ENCODE data around the gene EMP1. TPM values are rescaled to one million over a fixed set of nuclear protein-coding genes. Genes with fewer than 3 reads are reported as not detected.
"Not testable (repeated sequence)": the region's sequence is repeated elsewhere in the genome, so short reads cannot be mapped to it uniquely, and the experiment has no call there.

The EMP1 gene
- polyA plus RNA-seq, 2 of the 4 experiments (the other 2 are of a cell fraction): 17.3 to 21.2 TPM

DNA sequence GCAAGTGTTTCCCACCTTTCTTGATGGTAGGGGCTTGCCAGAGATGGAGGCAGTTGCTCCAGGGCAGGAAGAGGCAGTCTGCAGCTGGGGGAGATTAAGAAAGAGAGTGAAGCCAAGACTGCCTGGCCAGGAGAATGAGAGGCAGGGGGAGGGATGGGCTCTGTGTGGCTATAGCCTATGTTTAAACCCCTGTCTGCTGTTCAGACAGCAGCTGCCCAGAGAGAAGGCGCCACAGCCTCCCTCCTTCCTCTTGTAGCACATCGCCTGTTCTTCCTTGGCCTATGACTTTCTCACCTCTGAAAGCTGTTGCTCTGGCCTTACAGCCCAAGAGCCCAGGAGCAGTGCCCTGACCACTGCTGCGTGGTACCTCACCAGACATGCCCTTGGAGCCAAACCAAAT, 61.7 kb downstream of the EMP1 start:
- no peak for TF ChIP-seq HOXA7 (CRISPR knock-in tag; IDR thresholded peaks at IDR 0.05)
- TF ChIP-seq RNF2 (IDR thresholded peaks at IDR 0.05; ENCODE audit: borderline replicate concordance, low read depth): no peak
- H3K27ac ChIP-seq: peak overlapping the region in 1 of 2 experiments; percentile 22; a peak in 1 of 6 replicates
- H3K4me1 ChIP-seq: peaks cover 6% of the 10 kb centered on the region
- no peak overlapping the region for H3K4me2 ChIP-seq
- 90% methylated on average over 3 of the region's 3 CpGs for WGBS (ENCODE audit: missing lambda C conversion rate)
- FAIRE-seq: no peak
- no peaks in the 10 kb centered on the region for H3K9me3 ChIP-seq
- H3K4me3 ChIP-seq: no peak overlapping the region
- POLR2A ChIA-PET: no interaction called here
- ATAC-seq: no peak
- DNase-seq (ENCODE audit: low read depth in 1 of 2, low spot score in 1 of 2): no peak
- CTCF ChIA-PET: interaction anchor here (0.6 to 5.9 kb wide), 3 partner anchors 11 to 909 kb away, joined by 3 to 70 read pairs (median 4); no protein-coding TSS in a partner anchor

DNA sequence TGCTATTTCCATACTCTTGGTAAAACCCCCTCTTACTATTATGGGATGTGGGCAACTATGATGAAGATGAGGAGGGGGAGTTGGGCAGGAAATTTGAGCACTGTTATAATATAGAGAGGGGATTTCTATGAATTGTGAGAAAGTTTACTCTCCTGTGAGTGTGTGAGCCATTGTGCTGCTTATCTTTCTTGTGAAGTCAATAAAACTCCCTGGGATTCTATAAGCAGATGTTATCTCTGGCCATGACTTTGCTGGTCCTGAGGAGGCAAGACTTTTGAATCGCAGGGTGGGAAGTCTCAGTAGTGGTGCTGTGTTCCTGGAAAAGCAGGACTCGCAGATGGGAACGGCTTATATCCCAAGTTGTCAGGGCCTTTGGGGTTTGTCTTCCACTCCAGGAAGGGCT, 62.2 kb downstream of the EMP1 start:
- no peak overlapping the region for H3K27ac ChIP-seq
- no peak for DNase-seq (ENCODE audit: low read depth in 1 of 2, low spot score in 1 of 2)
- 96% methylated on average over 3 of the region's 3 CpGs for WGBS (ENCODE audit: missing lambda C conversion rate)
- no peak overlapping the region for H3K4me3 ChIP-seq
- ChIA-PET POLR2A (no interaction called here), CTCF (interaction anchor here (0.6 to 5.9 kb wide), 3 partner anchors 10 to 909 kb away, joined by 3 to 70 read pairs (median 4); no protein-coding TSS in a partner anchor)
- no peak for FAIRE-seq
- ATAC-seq: no peak
- H3K9me3 ChIP-seq: no peaks in the 10 kb centered on the region
- TF ChIP-seq NFE2L2 (conservative IDR thresholded peaks at IDR 0.05; ENCODE audit: low read length) (no peak), ZC3H11A (IDR thresholded peaks at IDR 0.05) (no peak), CHD4 (IDR thresholded peaks at IDR 0.05; ENCODE audit: borderline replicate concordance) (no peak), MYC (IDR thresholded peaks at IDR 0.05; ENCODE audit: borderline replicate concordance, low read length) (no peak), TP53 (CRISPR knock-in tag; IDR thresholded peaks at IDR 0.05) (no peak), EHMT2 (IDR thresholded peaks at IDR 0.05; ENCODE audit: low read depth) (no peak), HOXA7 (CRISPR knock-in tag; IDR thresholded peaks at IDR 0.05) (no peak), HEYL (CRISPR knock-in tag; IDR thresholded peaks at IDR 0.05) (no peak), NPAS2 (CRISPR knock-in tag; IDR thresholded peaks at IDR 0.05; ENCODE audit: borderline replicate concordance) (no peak), MAFK (IDR thresholded peaks at IDR 0.05; ENCODE audit: partially characterized antibody) (no peak)
- TF ChIP-seq, protein P1, sequence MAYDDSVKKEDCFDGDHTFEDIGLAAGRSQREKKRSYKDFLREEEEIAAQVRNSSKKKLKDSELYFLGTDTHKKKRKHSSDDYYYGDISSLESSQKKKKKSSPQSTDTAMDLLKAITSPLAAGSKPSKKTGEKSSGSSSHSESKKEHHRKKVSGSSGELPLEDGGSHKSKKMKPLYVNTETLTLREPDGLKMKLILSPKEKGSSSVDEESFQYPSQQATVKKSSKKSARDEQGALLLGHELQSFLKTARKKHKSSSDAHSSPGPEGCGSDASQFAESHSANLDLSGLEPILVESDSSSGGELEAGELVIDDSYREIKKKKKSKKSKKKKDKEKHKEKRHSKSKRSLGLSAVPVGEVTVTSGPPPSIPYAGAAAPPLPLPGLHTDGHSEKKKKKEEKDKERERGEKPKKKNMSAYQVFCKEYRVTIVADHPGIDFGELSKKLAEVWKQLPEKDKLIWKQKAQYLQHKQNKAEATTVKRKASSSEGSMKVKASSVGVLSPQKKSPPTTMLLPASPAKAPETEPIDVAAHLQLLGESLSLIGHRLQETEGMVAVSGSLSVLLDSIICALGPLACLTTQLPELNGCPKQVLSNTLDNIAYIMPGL (CRISPR knock-in tag; IDR thresholded peaks at IDR 0.05; ENCODE audit: borderline replicate concordance): no peak
- TF ChIP-seq, protein P2, sequence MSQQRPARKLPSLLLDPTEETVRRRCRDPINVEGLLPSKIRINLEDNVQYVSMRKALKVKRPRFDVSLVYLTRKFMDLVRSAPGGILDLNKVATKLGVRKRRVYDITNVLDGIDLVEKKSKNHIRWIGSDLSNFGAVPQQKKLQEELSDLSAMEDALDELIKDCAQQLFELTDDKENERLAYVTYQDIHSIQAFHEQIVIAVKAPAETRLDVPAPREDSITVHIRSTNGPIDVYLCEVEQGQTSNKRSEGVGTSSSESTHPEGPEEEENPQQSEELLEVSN (IDR thresholded peaks at IDR 0.05; ENCODE audit: borderline replicate concordance, low read depth): no peak
- TF ChIP-seq, protein P3, sequence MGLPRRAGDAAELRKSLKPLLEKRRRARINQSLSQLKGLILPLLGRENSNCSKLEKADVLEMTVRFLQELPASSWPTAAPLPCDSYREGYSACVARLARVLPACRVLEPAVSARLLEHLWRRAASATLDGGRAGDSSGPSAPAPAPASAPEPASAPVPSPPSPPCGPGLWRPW (IDR thresholded peaks at IDR 0.05): no peak
- TF ChIP-seq, protein P4, sequence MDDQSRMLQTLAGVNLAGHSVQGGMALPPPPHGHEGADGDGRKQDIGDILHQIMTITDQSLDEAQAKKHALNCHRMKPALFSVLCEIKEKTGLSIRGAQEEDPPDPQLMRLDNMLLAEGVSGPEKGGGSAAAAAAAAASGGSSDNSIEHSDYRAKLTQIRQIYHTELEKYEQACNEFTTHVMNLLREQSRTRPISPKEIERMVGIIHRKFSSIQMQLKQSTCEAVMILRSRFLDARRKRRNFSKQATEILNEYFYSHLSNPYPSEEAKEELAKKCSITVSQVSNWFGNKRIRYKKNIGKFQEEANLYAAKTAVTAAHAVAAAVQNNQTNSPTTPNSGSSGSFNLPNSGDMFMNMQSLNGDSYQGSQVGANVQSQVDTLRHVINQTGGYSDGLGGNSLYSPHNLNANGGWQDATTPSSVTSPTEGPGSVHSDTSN (IDR thresholded peaks at IDR 0.05): no peak
- peaks cover 6% of the 10 kb centered on the region for H3K4me1 ChIP-seq
- no peak overlapping the region for H3K4me2 ChIP-seq

DNA sequence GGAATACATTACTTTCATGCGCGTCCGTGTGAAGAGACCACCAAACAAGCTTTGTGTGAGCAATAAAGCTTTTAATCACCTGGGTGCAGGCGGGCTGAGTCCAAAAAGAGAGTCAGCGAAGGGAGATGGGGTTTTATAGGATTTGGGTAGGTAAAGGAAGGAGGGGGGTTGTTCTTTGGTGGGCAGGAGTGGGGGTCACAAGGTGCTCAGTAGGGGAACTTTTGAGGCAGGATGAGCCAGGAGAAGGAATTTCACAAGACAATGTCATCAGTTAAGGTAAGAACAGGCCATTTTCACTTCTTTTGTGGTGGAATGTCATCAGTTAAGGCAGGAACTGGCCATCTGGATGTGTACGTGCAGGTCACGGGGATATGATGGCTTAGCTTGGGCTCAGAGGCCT, 63.1 kb downstream of the EMP1 start:
- DNase-seq (ENCODE audit: low read depth in 1 of 2, low spot score in 1 of 2); POLR2A ChIA-PET; ATAC-seq; H3K27ac ChIP-seq; H3K4me2 ChIP-seq; H3K4me3 ChIP-seq; H3K9me3 ChIP-seq; H3K4me1 ChIP-seq; FAIRE-seq: not testable (repeated sequence)
- WGBS (ENCODE audit: missing lambda C conversion rate): 80% methylated on average over 7 of the region's 7 CpGs
- CTCF ChIA-PET: interaction anchor here (0.9 to 5.9 kb wide), 3 partner anchors 9 to 908 kb away, joined by 4 to 70 read pairs (median 4); no protein-coding TSS in a partner anchor

DNA sequence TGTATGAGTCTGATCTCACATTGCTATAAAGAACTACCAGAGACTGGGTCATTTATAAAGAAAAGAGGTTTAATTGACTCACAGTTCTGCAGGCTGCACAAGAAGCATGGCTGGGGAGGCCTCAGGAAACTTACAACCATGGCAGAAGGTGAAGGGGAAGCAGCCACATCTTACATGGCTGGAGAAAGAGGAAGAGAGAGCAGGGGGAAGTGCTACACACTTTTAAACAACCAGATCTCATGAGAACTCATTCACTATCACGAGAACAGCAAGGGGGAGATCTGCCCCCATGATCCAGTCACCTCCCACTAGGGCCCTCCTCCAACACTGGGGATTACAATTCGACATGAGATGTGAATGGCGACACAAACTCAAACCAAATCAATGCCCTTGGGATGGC, 71.3 kb downstream of the EMP1 start:
- ATAC-seq; H3K4me2 ChIP-seq; H3K4me1 ChIP-seq; DNase-seq (ENCODE audit: low read depth in 1 of 2, low spot score in 1 of 2); H3K27ac ChIP-seq; H3K9me3 ChIP-seq; POLR2A ChIA-PET; FAIRE-seq; H3K4me3 ChIP-seq: not testable (repeated sequence)
- CTCF ChIA-PET: interaction anchor here (1.1 to 10.4 kb wide), 5 partner anchors 10 to 899 kb away, joined by 3 to 70 read pairs (median 4); no protein-coding TSS in a partner anchor
- WGBS (ENCODE audit: missing lambda C conversion rate): 47% methylated on average over 3 of the region's 3 CpGs
